Measurements from ENCODE around the gene MED22.
"Not testable (repeated sequence)": the region's sequence is repeated elsewhere in the genome, so short reads cannot be mapped to it uniquely, and the experiment has no call there.

MED22 gene

GRCh38 chr9:133377721-133378216 is 29.8 kb upstream of the MED22 start:
- WGBS (ENCODE audit: insufficient coverage): 89% methylated on average over 5 of the region's 6 CpGs
- peaks cover 0 to 1% (median 0%) of the 10 kb centered on the region in 5 experiments for H3K9me3 ChIP-seq (ENCODE audit: control extremely low read depth in 1 of 5, control insufficient read depth in 4 of 5, insufficient read depth in 2 of 5, low read depth in 1 of 5, low read length in 4 of 5)
- H3K4me3 ChIP-seq (ENCODE audit: control insufficient read depth in 1 of 7, extremely low read depth in 1 of 7, insufficient read depth in 4 of 7, low read depth in 2 of 7, low read length in 6 of 7): no peak overlapping the region
- DNase-seq: no peak
- no peaks in the 10 kb centered on the region for H3K27me3 ChIP-seq (replicated peaks in 2 of 5; ENCODE audit: control insufficient read depth in 4 of 5, insufficient read depth in 5 of 5, low read length in 4 of 5)
- H3K4me1 ChIP-seq (ENCODE audit: control extremely low read depth in 1 of 4, control insufficient read depth in 4 of 4, insufficient read depth in 4 of 4, low read length in 3 of 4): peaks cover 6 to 26% (median 23%) of the 10 kb centered on the region in 4 experiments
- POLR2A ChIA-PET: no interaction called here
- H3K27ac ChIP-seq (ENCODE audit: insufficient read depth in 1 of 2, low read depth in 1 of 2, low read length in 2 of 2, poor library complexity in 1 of 2, severe bottlenecking in 2 of 2): no peak overlapping the region
- CTCF ChIA-PET: interaction anchor here (1.9 kb wide), 1 partner anchor 39 kb away, joined by 5 read pairs; the partner anchor contains the start of gene REXO4
- H3K36me3 ChIP-seq (ENCODE audit: control insufficient read depth in 4 of 4, insufficient read depth in 4 of 4, low read length in 3 of 4): peaks cover 0 to 5% (median 3%) of the 10 kb centered on the region in 4 experiments

- CTCF ChIA-PET: interaction anchor here (1.0 to 1.9 kb wide), 2 partner anchors 40 to 43 kb away, joined by 3 to 5 read pairs; partner anchors contain the start of gene REXO4
- DNase-seq; H3K4me3 ChIP-seq (ENCODE audit: control insufficient read depth in 1 of 7, extremely low read depth in 1 of 7, insufficient read depth in 4 of 7, low read depth in 2 of 7, low read length in 6 of 7); POLR2A ChIA-PET; H3K27ac ChIP-seq (ENCODE audit: insufficient read depth in 1 of 2, low read depth in 1 of 2, low read length in 2 of 2, poor library complexity in 1 of 2, severe bottlenecking in 2 of 2); H3K27me3 ChIP-seq (replicated peaks in 2 of 5; ENCODE audit: control insufficient read depth in 4 of 5, insufficient read depth in 5 of 5, low read length in 4 of 5); H3K9me3 ChIP-seq (ENCODE audit: control extremely low read depth in 1 of 5, control insufficient read depth in 4 of 5, insufficient read depth in 2 of 5, low read depth in 1 of 5, low read length in 4 of 5); H3K36me3 ChIP-seq (ENCODE audit: control insufficient read depth in 4 of 4, insufficient read depth in 4 of 4, low read length in 3 of 4): not testable (repeated sequence)
- 94% methylated on average over 7 of the region's 14 CpGs for WGBS (ENCODE audit: insufficient coverage)
- peaks cover 6 to 30% (median 26%) of the 10 kb centered on the region in 4 experiments for H3K4me1 ChIP-seq (ENCODE audit: control extremely low read depth in 1 of 4, control insufficient read depth in 4 of 4, insufficient read depth in 4 of 4, low read length in 3 of 4)
Observed at GRCh38 chr9:133377280-133377679, 29.3 kb upstream of the MED22 start.

GRCh38 chr9:133375724-133376654 is 28.1 kb upstream of the MED22 start, which contains the start of the genes STKLD1 and SURF4:
STKLD1 (plus strand) TSS chr9:133376366; CDS start chr9:133376474, 108 bp downstream.
SURF4 (minus strand) TSS chr9:133376060; CDS start chr9:133375969, 91 bp downstream.
- Histone ChIP-seq H3K9me3 (ENCODE audit: control extremely low read depth in 1 of 5, control insufficient read depth in 4 of 5, insufficient read depth in 2 of 5, low read depth in 1 of 5, low read length in 4 of 5) (peaks cover 0 to 1% (median 0%) of the 10 kb centered on the region in 5 experiments), H3K36me3 (ENCODE audit: control insufficient read depth in 4 of 4, insufficient read depth in 4 of 4, low read length in 3 of 4) (peaks cover 0 to 22% (median 8%) of the 10 kb centered on the region in 4 experiments), H3K27me3 (replicated peaks in 2 of 5; ENCODE audit: control insufficient read depth in 4 of 5, insufficient read depth in 5 of 5, low read length in 4 of 5) (no peaks in the 10 kb centered on the region), H3K27ac (ENCODE audit: insufficient read depth in 1 of 2, low read depth in 1 of 2, low read length in 2 of 2, poor library complexity in 1 of 2, severe bottlenecking in 2 of 2) (peak within 1 kb of the TSS; percentile 74 to 95), H3K4me1 (ENCODE audit: control extremely low read depth in 1 of 4, control insufficient read depth in 4 of 4, insufficient read depth in 4 of 4, low read length in 3 of 4) (peaks cover 8 to 43% (median 38%) of the 10 kb centered on the region in 4 experiments), H3K4me3 (ENCODE audit: control insufficient read depth in 1 of 7, extremely low read depth in 1 of 7, insufficient read depth in 4 of 7, low read depth in 2 of 7, low read length in 6 of 7) (peak within 1 kb of the TSS; percentile 79 to 91 (median 83))
- ChIA-PET CTCF (interaction anchor here (1.0 to 7.6 kb wide), 4 partner anchors 18 to 46 kb away, joined by 3 to 75 read pairs (median 4); partner anchors contain the start of genes REXO4, SURF1 and SURF2), POLR2A (interaction anchor here (0.6 to 1.4 kb wide), 7 partner anchors 13 to 151 kb away, joined by 3 to 4 read pairs (median 3); partner anchors contain the start of genes MED22, RPL7A and SURF6)
- under 1% methylated on average over 115 of the region's 120 CpGs for WGBS (ENCODE audit: insufficient coverage)
- DNase-seq: peak; percentile 92 to 96 (median 95)

GRCh38 chr9:133375116-133375723 is 27.3 kb upstream of the MED22 start:
- Histone ChIP-seq H3K4me3 (ENCODE audit: control insufficient read depth in 1 of 7, extremely low read depth in 1 of 7, insufficient read depth in 4 of 7, low read depth in 2 of 7, low read length in 6 of 7) (peak overlapping the region; percentile 79 to 91 (median 83)), H3K27me3 (replicated peaks in 2 of 5; ENCODE audit: control insufficient read depth in 4 of 5, insufficient read depth in 5 of 5, low read length in 4 of 5) (no peaks in the 10 kb centered on the region), H3K4me1 (ENCODE audit: control extremely low read depth in 1 of 4, control insufficient read depth in 4 of 4, insufficient read depth in 4 of 4, low read length in 3 of 4) (peaks cover 8 to 49% (median 43%) of the 10 kb centered on the region in 4 experiments), H3K27ac (ENCODE audit: insufficient read depth in 1 of 2, low read depth in 1 of 2, low read length in 2 of 2, poor library complexity in 1 of 2, severe bottlenecking in 2 of 2) (peak overlapping the region; percentile 74 to 95), H3K9me3 (ENCODE audit: control extremely low read depth in 1 of 5, control insufficient read depth in 4 of 5, insufficient read depth in 2 of 5, low read depth in 1 of 5, low read length in 4 of 5) (peaks cover 0 to 1% (median 0%) of the 10 kb centered on the region in 5 experiments), H3K36me3 (ENCODE audit: control insufficient read depth in 4 of 4, insufficient read depth in 4 of 4, low read length in 3 of 4) (peaks cover 0 to 30% (median 11%) of the 10 kb centered on the region in 4 experiments)
- ChIA-PET CTCF (interaction anchor here (1.3 to 7.6 kb wide), 3 partner anchors 17 to 190 kb away, joined by 3 to 75 read pairs (median 3); partner anchors contain the start of genes SURF1 and SURF2), POLR2A (interaction anchor here (0.8 to 1.4 kb wide), 5 partner anchors 9 to 27 kb away, joined by 3 to 4 read pairs (median 3); no protein-coding TSS in a partner anchor)
- 0% methylated on average over 23 of the region's 39 CpGs for WGBS (ENCODE audit: insufficient coverage)
- no peak for DNase-seq

- DNase-seq: peak; percentile 54 to 82 (median 80)
- Histone ChIP-seq H3K27me3 (replicated peaks in 2 of 5; ENCODE audit: control insufficient read depth in 4 of 5, insufficient read depth in 5 of 5, low read length in 4 of 5) (no peaks in the 10 kb centered on the region), H3K9me3 (ENCODE audit: control extremely low read depth in 1 of 5, control insufficient read depth in 4 of 5, insufficient read depth in 2 of 5, low read depth in 1 of 5, low read length in 4 of 5) (peaks cover 0 to 1% (median 0%) of the 10 kb centered on the region in 5 experiments), H3K4me3 (ENCODE audit: control insufficient read depth in 1 of 7, extremely low read depth in 1 of 7, insufficient read depth in 4 of 7, low read depth in 2 of 7, low read length in 6 of 7) (peak overlapping the region; percentile 79 to 91 (median 83)), H3K4me1 (ENCODE audit: control extremely low read depth in 1 of 4, control insufficient read depth in 4 of 4, insufficient read depth in 4 of 4, low read length in 3 of 4) (peaks cover 8 to 49% (median 43%) of the 10 kb centered on the region in 4 experiments), H3K36me3 (ENCODE audit: control insufficient read depth in 4 of 4, insufficient read depth in 4 of 4, low read length in 3 of 4) (peaks cover 0 to 35% (median 14%) of the 10 kb centered on the region in 4 experiments), H3K27ac (ENCODE audit: insufficient read depth in 1 of 2, low read depth in 1 of 2, low read length in 2 of 2, poor library complexity in 1 of 2, severe bottlenecking in 2 of 2) (peak overlapping the region; percentile 74 to 95)
- CTCF ChIA-PET: interaction anchor here (1.3 to 7.6 kb wide), 3 partner anchors 17 to 189 kb away, joined by 3 to 75 read pairs (median 3); partner anchors contain the start of genes SURF1 and SURF2
- WGBS (ENCODE audit: insufficient coverage): 19% methylated on average over 8 of the region's 12 CpGs
- POLR2A ChIA-PET: interaction anchor here (1.0 to 1.4 kb wide), 4 partner anchors 9 to 41 kb away, joined by 3 to 4 read pairs (median 4); no protein-coding TSS in a partner anchor
Observed at GRCh38 chr9:133374612-133375115, 26.7 kb upstream of the MED22 start.

GRCh38 chr9:133372144-133372543 is 24.2 kb upstream of the MED22 start:
- 93% methylated on average over 7 of the region's 7 CpGs for whole genome bisulfite sequencing (ENCODE audit: insufficient coverage)
- Histone ChIP-seq H3K27me3 (replicated peaks in 2 of 5; ENCODE audit: control insufficient read depth in 4 of 5, insufficient read depth in 5 of 5, low read length in 4 of 5) (no peaks in the 10 kb centered on the region), H3K36me3 (ENCODE audit: control insufficient read depth in 4 of 4, insufficient read depth in 4 of 4, low read length in 3 of 4) (peaks cover 4 to 60% (median 22%) of the 10 kb centered on the region in 4 experiments), H3K27ac (ENCODE audit: insufficient read depth in 1 of 2, low read depth in 1 of 2, low read length in 2 of 2, poor library complexity in 1 of 2, severe bottlenecking in 2 of 2) (peak overlapping the region; percentile 6 to 41), H3K9me3 (ENCODE audit: control extremely low read depth in 1 of 5, control insufficient read depth in 4 of 5, insufficient read depth in 2 of 5, low read depth in 1 of 5, low read length in 4 of 5) (no peaks in the 10 kb centered on the region), H3K4me1 (ENCODE audit: control extremely low read depth in 1 of 4, control insufficient read depth in 4 of 4, insufficient read depth in 4 of 4, low read length in 3 of 4) (peaks cover 8 to 51% (median 44%) of the 10 kb centered on the region in 4 experiments), H3K4me3 (ENCODE audit: control insufficient read depth in 1 of 7, extremely low read depth in 1 of 7, insufficient read depth in 4 of 7, low read depth in 2 of 7, low read length in 6 of 7) (no peak overlapping the region)
- no peak for DNase-seq
- ChIA-PET CTCF (interaction anchor here (1.0 to 7.6 kb wide), 8 partner anchors 9 to 42 kb away, joined by 3 to 75 read pairs (median 5); partner anchors contain the start of genes RPL7A, SURF1 and SURF2), POLR2A (interaction anchor here (1.7 to 1.9 kb wide), 2 partner anchors 9 to 12 kb away, joined by 5 to 7 read pairs; no protein-coding TSS in a partner anchor)
